GM13976 (cell line): Measurements from ENCODE around the gene PARVB.

Source experiments
- DNase-seq: peaks from one replicate; pipeline ENCODE4 v3.0.0; 2012; ENCODE audit warnings: low spot score
- CTCF ChIP-seq: IDR thresholded peaks from 2 replicates; pipeline ENCODE4 v1.5.1; 2012; ENCODE audit warnings: borderline replicate concordance, mild to moderate bottlenecking; ENCODE audit not compliant: insufficient read depth; ENCODE audit errors: extremely low read depth, missing control alignments, control extremely low read depth
- in situ Hi-C: fragments of 300-500 bp; cut with MboI; formaldehyde crosslinking; loops from one replicate; pipeline ENCODE4 v1.12.0; 2022; ENCODE audit warnings: low sequenced_read_pairs, mixed read lengths, inconsistent platforms; ENCODE audit not compliant: unreplicated experiment

Gene PARVB

GRCh38 chr22:44196241-44196640, 172.1 kb downstream of the PARVB start:
- in situ Hi-C loops, result no loop called here
- no peak for DNase-seq
- TF ChIP-seq CTCF, result no peak

- no peak for TF ChIP-seq CTCF
- no peak for DNase-seq
Observed at GRCh38 chr22:44196731-44197131, 172.6 kb downstream of the PARVB start.

GRCh38 chr22:44197271-44197670, 173.2 kb downstream of the PARVB start:
- no peak for DNase-seq
- in situ Hi-C loops, result no loop called here
- TF ChIP-seq CTCF, result no peak

More at GRCh38 chr22:44196731-44197131, 172.6 kb downstream of the PARVB start:
- in situ Hi-C loops, result no loop called here

- no peak for TF ChIP-seq CTCF
- DNase-seq, result no peak
- in situ Hi-C loops, result no loop called here
Observed at GRCh38 chr22:44199164-44199563, 175.1 kb downstream of the PARVB start.

- DNase-seq, result no peak
- in situ Hi-C loops, result no loop called here
- TF ChIP-seq CTCF, result no peak
Observed at GRCh38 chr22:44199866-44200265, 175.8 kb downstream of the PARVB start.

GRCh38 chr22:44200451-44200850, 176.3 kb downstream of the PARVB start:
- TF ChIP-seq CTCF, result no peak
- in situ Hi-C loops, result no loop called here
- no peak for DNase-seq
